GM21737 (cell line): ENCODE measurements around the gene GRIK5.

Experiments
- ATAC-seq: cut with Tn5 transposase; IDR thresholded peaks from one replicate; pipeline ENCODE4 v1.9.1; 2021; ENCODE audit warnings: mild to moderate bottlenecking, moderate library complexity; ENCODE audit not compliant: unreplicated experiment

GRIK5 gene

DNA sequence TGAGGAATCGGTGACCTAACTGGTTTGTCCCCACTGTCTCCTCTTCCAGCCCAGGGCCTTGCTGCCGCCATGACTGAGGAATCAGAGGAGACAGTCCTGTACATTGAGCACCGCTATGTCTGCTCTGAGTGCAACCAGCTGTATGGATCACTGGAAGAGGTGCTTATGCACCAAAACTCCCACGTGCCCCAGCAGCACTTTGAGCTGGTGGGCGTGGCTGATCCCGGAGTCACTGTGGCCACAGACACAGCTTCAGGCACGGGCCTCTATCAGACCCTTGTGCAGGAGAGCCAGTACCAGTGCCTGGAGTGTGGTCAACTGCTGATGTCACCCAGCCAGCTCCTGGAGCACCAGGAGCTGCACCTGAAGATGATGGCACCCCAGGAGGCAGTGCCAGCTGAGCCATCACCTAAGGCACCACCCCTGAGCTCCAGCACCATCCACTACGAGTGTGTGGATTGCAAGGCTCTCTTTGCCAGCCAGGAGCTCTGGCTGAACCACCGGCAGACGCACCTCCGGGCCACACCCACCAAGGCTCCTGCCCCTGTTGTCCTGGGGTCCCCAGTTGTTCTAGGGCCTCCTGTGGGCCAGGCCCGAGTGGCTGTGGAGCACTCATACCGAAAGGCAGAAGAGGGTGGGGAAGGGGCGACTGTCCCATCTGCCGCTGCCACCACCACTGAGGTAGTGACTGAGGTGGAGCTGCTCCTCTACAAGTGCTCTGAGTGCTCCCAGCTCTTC, 8.7 kb upstream of the GRIK5 start:
- no peak for ATAC-seq

DNA sequence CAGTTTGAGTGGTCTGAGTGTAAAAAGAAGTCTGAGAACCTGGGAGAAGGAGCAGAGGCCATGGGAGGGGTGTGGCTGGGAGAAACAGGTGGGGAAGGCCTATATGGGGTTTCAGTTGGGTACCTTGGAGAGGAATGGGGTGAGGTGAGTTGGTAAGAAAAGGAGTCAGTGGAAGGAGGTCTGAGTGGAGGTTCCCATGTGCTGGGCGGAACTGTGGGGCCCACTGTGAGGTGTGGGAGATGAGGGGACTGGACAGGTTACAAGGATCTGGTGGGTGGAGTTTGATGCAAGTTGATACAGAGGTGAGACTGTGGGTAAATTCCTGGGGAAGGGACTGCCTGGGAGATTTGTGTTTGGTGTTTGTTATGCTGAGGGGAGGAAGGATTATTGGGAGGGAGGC, 8.1 kb upstream of the GRIK5 start:
- ATAC-seq: no peak

DNA sequence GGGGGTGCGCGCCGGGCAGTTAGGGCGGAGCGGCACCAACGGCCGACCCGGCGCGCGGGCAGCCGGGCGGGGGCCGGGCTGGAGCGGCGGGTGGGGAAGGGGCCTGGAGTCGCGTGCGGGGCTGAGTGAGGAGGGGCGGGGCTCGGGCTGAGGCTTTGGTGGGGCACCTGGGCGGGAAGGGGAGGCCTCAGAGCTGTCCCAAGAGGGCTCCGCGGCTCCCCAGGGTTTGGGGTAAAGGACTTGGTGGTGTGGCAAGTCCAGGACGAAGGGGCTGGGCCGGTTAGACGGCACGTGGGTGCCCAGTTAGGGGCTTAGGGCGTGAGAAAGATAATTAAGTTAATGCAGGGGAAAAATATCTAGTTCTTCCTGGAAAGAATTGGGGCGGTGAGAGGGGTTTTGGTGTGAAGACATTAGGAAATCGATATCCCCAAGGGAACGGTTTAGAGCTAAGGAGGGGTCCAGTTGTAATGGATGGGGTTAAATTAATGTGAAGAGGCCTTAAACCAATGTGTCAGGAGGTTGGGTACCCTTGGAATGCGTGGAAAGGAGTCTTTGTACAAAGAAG, 6.5 kb upstream of the GRIK5 start:
- no peak for ATAC-seq

DNA sequence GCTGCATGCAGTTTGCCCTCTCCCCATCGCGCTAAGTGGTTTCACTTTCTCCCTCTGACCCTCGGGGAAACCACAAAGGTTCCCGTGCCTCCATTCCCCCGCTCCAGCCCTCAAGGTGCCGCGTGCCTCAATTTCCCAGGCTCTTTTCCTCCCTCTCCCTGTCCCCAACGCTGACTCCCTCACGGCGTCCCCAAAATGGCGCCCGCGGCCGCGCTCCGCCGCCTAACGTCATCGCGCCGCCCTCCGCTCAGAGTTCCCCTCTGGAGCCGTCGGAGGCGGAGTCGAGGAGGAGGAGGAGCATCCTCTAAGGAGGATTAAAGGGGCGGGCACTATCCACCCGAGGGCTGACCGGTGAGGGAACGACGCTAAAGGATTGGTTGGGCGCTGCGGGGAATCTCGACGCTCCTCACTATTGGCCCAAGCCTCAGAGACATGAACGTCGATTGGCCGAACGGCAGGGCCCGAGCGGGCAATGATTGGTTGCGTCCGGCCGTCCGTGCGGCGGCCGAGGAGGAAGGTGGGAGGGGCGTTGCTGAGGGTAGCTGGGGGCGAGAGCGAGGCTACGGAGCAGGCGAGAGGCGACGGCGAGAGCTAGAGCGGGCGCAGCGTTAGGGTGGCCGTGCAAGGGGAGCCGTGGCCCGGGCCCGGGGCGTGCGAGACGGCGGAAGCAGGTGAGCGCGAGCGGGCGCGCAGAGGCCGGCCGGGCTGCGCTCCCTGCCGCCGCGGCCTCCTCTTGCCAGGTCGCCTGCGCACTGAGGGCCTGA, 5.8 kb upstream of the GRIK5 start, which contains the start of gene ZNF574:
Gene ZNF574, plus strand, starts transcription at position 551 of the 764 bp plus-strand sequence. CDS start 2,441 bp downstream, outside the sequence.
- peak; percentile 91 for ATAC-seq

DNA sequence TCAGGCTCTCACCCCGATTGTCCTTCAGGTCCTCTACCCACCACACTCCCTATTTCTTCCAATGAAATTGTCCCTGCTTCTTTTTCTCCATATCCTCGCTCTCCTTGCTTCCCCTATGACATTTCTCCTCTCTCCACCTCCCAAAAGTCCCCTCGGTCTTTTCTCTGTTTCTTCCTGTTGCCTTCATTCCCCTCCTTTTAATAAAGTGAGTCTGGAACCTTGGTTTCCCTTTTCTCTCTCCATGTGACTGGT, 5.3 kb upstream of the GRIK5 start:
- ATAC-seq: no peak

DNA sequence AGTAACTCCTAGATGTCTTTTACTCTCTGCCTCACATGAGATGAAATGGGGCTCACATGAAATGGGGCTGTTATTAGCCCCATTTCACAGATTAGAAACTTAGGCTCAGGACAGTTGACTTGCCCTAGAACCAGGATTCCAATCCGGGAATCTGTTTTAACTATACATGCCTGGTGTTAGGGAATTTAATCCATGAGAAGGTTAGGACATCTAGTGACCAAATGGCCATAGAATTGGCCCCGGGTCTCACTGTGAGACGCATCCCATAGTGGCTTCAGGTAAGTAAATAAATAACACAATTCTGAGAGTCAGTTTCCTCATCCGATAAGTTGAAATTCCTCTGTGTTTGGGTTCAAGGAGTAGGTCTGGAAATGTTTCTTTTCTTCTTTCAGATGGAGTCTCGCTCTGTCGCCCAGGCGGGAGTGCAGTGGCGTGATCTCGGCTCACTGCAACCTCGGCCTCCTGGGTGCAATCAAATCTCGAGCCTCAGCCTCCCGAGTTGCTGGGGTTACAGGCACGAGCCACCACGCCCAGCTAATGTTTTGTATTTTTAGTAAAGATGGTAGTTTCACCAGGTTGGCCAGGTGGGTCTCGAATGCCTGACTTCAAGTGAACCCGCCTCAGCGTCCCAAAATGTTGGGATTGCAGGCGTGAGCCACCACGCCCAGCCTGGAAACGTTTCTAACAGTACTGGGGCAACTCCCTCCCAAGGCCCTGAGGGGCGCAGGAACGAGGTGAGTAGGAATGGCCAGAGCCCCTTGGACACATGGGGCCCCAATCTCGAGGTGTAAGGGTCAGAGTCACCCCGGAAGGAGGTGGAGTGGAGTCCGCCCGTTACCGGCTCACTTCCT, 4.7 kb upstream of the GRIK5 start:
- no peak for ATAC-seq

DNA sequence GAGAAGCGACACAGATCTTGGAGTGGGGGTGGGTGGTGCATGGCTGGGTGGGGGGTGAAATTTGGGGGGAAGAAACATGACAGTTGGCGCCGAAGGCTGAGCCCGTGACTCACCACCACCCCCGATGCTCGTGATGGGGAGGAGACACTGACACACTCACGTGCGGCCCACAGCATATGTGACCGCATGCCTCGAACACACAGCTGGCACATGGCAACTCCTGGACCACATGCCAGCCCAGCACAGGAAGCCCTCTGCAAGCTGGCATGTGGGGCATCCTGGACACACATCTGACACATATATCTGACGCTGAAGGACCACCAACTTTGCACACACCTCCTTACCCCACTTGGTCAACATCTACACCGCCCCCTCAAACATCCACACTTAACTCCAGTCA, 1.2 kb upstream of the GRIK5 start:
- no peak for ATAC-seq

DNA sequence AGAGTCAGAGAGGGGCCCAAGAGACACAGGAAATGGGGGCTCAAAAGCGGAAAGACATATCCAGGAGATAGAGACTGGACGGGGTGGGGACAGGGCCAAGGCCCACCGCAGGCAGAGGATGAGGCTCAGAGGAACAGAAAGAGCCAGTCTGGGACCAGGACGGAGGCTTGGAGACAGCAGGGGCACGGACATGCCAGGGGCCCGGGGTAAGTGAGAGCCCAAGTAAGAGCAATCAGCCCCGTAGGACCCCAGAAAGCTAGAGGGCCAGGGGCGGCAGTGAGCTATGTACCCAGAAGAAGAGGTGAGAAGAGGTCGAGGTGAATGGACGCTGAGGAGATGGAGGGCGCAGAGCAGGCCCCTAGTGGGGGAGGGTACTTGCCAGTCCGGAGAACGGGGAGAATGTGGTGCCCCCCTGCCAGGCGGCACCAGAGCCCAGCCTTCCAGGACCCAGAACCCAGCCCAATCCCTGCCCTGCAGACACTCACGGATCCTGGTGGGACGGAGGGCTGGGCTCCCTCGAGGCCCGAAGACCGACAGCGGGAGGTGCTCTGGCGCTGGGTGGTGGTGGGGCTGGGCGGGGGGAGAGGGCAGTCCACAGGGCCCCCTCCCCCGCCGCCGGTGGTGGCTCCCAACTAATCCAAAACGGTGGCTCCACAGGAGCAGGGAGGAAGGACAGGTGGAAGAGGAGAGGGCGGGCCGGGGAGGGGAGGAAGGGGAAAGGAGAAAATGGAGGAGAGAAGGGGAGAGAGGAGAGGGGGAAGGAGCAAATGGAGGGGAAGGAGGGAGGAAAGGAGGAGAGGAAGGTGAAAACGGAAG, 1.0 kb downstream of the GRIK5 start:
- ATAC-seq: no peak

DNA sequence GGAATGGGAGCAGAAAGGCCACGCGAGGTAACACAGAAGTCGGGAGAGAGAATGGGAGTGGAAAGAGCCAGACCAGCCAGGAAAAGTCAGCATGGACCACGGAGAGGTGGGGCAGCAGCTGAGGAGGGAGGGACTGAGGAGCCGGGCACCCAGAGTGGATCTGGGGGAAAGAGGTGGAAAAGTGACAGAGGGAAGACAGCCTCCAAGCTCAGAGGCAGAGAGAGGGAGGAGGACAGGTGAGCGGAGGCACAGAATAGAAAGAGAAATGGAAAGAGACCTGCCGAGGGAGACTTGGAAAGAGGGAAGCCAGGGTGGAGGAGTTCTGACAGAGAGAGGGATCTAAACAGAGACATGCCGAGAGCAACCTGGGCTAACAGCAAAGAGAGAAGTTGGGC, 1.6 kb downstream of the GRIK5 start:
- ATAC-seq: no peak

DNA sequence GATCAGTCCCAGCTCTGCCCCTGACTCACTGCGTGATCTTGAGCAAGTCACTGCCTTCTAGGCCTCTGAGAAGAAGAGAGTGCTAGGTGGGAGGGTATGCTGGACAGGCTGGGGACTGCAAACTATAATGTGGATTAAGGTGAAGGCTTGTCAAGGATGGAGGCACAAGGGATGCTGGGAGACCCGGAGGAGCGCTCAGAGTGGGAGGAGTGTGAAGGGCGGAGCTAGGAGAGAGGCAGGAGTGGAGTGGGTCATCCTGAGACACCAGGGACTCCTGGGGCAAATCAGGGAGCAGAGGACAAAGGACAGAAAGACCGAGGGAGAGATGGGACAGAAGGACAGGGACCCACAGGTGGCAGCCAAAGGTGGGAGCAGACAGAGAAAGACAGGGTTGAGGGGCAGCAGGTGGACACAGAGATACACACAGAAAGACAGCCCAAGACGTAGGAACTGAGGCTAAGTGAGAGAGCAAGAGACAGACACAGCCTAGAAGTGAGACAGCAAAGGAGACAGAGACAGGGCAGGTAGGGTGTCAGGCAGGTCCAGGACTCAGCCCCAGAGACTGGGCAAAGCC, 2.6 kb downstream of the GRIK5 start:
- ATAC-seq: no peak

DNA sequence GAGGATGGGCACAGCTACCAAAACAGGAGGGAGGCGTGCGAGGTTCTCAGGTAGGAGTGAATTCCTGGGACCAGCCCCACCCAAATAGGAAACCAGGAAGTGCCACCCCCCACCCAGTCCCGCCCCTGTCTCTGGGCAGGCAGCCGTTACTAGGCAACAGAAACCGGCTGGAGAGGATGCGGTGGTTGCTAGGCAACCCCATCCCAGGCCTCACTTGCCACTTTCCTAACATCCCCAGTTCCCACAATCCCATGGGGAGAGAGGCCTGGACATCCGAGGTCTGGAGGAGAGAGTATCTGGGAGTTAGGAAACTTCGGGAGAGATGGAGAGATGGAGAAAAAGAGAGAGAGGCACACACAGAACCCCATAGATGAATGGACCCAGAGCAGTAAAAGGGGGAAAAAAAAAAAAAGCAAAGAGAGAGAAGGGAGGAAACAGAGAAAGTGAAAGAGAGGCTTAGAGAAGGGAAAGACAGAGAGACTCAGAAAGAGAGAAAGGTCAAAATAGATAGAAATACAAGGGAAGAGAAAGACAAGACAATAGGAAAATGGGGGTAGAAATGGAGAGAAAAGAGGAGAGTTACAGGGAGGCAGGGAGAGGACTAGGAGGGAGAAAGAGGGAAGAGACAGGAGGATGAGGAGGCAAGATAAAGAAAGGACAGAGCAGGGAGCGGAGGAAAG, 3.8 kb downstream of the GRIK5 start:
- no peak for ATAC-seq

DNA sequence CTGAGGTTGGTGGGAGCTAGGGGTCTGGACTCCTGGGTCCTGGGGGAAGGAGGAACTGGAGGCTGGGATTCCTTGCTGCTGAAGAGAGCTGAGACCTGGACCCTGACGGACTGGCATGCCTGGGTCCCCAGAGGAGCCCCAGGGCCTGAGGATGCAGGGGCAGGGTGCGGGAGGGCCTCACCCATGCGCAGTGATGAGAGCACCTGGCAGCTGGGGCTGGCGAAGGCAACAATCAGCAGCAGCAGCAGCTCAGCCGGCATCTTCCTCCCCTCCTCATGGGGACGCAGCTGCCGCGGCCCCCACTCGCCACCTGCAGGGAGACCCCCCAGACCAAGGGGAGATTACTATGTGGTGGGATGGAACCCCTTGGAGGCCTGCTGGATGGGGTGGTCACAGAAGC, 4.5 kb downstream of the GRIK5 start:
- ATAC-seq: no peak

DNA sequence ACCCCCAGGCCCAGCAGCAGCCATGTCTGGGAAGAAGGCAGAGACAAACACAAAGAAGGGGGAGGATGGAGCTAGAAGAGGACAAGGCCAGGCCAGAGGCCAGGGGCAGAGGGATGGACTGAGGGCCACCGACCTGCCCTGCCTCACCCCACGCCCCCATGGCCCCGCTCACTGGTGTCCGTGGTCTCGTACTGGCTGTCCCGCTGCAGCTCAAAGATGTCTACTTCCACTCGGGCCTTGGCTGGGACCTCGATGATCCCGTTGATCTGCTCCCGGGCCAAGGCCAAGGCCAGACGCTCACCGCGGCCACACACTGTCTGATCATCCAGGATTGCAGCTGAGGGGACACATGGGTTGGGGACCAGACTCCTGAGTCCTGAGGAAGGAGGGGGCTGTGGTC, 5.0 kb downstream of the GRIK5 start:
- ATAC-seq: no peak

DNA sequence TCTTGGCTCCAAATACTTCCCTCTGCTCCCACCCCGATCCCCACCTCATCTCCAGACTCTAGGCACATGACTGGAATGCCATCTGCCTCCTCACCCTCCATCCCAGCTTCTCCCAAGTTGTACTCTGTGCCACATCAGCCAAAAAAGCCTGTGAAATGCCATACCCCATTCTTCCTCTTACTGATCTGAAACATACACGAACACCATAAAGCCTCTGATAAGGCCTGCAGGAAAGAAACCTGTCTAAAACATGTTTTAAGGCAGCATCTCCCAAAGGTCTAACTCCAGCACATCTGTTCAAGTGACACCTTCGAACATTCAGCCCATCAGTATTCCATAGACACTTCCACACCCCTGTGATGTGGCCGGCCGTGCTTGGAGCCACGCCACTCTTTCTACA, 5.6 kb downstream of the GRIK5 start:
- ATAC-seq: no peak

DNA sequence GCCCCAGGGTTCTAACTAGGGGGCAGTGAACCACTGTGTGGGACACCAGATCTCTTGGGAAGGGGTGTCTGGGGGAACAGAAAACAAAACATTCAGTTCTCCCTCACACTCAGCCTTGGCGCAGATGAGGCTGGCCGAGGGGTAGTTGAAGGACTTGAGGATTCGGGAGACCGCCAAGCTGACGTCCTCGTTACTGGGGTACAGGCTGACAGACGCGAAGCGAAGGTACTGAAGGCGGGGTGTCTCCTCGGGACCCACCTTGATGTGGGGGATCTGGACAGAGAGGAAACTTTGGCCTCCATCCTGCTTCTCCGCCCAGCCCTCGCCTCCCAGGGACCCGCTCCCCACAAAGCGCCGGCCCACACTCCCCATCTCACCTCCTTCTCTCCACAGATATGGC, 7.6 kb downstream of the GRIK5 start:
- no peak for ATAC-seq

DNA sequence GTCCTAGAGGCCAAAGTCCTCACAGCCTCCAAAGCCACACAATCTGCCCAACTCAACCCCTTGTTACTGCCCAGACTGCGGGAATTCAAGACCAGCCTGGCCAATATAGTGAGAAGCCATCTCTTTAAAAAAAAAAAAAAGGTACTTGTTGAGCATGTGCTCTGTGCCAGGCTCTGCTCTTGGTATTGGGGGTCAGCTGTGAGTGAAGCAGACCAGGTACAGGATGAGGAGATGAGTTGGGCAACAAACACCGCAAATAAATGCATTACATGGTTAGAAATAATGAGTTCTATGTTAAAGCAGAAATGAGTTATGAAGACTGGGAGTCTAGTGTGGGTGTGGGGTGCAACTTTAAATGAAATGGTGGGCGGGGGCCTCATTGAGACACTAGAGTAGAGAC, 9.9 kb downstream of the GRIK5 start:
- no peak for ATAC-seq

DNA sequence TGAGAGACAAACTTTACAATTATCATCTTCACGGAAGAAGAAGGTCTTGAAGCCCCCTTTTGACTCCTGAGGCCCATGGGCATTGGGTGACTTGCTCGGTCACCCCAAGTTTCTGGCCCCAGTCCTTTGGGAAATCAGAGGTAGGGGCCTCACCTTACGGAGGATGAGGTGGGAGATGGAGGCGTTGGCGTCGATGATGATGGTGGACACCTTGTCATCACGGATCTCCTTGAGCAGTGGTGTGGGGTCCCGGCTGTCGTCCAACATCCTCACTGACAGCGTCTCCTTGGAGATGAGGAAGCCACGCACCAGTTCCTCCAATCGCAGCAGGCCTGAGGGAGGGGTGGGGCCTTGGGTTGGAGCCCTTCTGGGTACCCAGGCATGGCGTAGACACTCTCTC, 10.8 kb downstream of the GRIK5 start:
- ATAC-seq: no peak

DNA sequence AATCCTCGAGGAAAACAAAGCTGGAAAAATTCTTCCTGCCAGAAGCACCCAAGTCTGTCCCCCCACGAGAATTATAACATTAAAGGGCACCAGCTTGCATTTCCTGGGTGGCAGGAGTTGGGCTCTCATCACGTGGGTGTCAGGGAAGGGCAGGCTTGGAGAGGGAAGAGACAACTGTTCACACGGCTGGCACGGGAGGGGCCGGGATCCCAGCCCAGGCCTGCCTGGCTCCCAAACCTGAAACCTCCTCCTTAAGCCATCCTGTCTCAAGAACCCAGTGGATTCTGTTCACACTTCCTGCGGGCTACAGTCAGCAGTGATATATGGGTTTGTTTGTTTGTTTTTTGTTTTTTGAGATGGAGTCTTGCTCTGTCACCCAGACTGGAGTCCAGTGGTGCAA, 12.2 kb downstream of the GRIK5 start:
- no peak for ATAC-seq

DNA sequence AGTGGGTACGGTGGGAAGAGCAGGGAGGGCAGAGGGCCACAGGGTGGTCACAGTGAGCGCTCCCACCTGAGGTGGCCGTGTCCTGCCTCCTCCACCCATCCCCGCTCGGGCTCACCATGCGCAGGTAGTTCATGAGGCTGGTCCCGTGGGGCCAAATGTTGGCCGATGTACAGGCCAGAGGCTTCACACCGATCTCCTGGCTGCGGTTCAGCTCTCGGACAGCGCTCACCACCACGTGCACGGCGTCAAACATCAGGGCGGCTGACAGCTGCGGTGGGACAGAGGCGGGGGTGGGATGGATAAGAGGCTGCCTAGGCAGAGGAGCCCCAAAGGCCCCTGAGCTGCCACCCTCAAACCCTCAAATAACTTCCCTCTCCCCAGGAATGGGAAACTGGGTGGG, 15.8 kb downstream of the GRIK5 start:
- no peak for ATAC-seq
